GM21367 (cell line): ENCODE data around the gene LRWD1.
"Not testable (repeated sequence)": the region's sequence is repeated elsewhere in the genome, so short reads cannot be mapped to it uniquely, and the experiment has no call there.

Experiments used
- ATAC-seq: cut with Tn5 transposase; IDR thresholded peaks from one replicate; pipeline ENCODE4 v1.9.1; 2021; ENCODE audit not compliant: unreplicated experiment

LRWD1 gene

DNA sequence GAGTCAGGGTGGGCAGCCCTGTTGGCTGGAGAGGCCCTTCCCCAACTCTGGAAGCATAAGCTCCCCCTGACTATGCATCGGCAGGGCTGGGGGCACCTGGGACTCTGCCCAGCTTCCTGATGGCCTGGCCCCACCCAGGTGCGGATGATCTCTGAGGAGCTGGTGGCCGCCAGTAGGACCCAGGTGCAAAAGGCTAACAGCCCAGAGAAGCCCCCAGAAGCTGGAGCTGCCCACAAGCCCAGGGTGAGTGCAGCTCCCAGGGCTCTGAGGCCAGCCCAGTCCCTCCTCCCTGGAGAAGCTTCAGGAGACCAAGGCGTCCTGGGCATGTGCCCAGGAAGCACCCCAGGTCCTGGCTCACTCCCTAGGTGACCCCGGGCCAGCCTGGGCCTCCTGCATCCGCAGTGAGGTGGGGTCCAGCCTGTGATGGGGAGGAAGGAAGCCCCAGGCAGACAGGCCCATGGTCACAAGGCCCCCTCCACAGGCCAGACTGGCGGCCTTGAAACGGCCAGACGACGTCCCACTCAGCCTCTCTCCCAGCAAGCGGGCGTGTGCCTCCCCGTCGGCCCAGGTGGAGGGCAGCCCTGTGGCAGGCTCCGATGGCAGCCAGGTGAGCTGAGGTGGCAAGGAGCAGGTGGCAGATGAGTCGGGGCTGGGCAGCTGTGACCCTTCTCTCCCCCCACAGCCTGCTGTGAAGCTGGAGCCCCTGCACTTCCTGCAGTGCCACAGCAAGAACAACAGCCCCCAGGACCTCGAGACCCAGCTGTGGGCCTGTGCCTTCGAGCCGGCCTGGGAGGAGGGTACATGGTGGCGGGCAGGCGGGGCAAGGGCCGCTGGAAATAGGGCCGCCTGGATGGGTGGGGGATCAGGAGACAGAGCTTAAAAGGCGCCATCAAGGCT is 3.0 kb downstream of the LRWD1 start:
- ATAC-seq = no peak

- ATAC-seq = no peak
These were observed 3.9 kb downstream of the LRWD1 start for GRCh38 chr7:102468478-102469350.

DNA sequence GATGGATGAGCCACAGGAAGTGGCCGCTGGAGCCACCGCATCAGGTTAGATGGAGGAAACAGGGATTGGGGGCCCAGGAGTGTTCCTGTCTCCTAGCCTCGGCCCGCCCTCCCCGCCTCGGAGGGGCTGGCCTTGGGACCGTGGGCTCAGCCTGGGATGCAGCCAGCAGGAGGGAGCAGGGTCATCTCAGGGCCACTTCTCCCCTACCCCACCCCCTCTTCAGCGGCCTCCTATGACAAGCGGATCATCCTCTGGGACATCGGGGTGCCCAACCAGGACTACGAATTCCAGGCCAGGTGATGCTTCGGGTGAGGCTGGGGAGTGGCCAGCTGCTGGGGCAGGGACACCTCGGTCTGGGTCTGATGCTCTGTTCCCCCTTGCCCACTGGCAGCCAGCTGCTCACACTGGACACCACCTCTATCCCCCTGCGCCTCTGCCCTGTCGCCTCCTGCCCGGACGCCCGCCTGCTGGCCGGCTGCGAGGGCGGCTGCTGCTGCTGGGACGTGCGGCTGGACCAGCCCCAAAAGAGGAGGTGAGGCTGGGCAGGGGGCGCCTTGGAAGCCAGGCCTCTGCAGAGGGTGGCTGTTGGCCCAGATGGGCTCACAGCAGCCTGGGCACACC is 4.7 kb downstream of the LRWD1 start:
- no peak for ATAC-seq

DNA sequence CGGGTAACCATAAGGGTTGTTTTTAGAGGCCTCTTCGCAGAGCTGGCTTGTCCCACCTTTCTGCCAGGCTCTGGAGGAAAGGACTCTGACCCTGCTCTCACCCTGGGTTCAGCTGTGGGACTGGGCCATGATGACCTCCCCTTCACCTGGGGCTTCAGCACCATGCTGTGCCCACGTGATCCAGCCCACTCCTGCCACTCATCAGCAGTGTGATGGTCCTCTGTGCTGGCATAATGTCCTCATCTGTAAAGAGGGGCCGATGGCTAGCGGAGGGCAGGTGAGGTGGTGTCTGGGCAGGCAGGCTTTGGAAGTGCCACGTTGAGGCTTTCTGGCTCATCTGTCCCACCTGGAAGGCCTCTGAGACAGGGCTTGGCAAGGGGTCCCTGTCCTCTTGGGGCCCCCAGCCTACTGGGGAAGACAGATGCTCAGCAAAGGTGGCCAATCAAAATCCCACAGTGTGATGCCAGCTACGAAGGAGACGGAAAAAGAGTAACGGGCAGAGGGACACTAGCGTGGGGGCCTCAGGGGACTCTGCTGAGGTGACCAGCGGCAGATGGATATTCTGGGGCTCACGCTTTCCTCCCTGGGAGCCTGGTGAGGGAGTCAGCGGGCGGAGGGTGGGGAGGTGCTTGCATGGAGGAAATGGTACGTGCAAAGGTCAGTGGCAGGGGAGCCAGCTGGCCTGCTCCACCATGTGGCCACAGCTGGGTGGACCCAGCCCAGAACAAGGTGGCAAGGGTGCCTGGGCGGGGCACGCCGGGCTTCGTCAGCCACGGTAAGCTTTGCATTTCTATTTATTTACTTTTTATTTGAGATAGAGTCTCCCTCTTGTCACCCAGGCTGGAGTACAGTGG is 5.4 kb downstream of the LRWD1 start:
- no peak for ATAC-seq

GRCh38 chr7:102471791-102472125 is 7.0 kb downstream of the LRWD1 start:
- no peak for ATAC-seq

- no peak for ATAC-seq
These were observed 7.6 kb downstream of the LRWD1 start for GRCh38 chr7:102472126-102473041.

DNA sequence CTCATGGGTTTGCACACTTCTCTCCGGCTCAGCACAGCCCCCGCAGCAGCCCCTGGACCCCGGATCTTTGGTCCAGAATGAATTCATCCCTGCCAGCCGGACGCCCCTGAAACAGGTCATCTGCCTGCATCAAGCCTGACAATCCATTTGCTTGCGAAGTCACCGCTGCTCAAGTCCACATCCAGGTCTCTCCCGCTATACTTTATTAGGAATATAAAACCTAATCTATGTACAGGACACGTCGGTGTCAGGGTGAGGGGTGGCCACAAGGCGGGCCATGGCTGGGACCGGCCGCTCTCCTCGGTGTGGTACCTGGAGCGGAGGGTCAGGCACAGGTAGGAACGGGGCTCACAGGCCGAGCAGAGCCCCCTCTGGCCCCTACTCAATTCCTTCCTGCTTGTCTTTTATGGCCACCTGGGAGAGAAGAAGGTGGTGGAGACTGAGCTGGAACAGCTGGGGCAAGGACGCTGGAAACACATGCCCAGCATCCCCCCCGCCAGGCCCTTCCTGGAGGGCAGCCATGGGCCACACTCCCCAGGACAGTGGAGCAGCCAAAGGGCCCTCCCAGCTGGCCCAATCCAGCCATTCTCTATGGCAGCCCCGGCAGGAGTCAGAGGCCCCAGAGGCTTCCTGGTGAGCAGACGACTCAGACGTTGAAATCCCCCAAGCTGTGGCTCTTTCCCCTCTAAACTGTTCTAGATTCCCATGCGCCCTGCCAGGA is 8.6 kb downstream of the LRWD1 start:
- ATAC-seq = no peak

DNA sequence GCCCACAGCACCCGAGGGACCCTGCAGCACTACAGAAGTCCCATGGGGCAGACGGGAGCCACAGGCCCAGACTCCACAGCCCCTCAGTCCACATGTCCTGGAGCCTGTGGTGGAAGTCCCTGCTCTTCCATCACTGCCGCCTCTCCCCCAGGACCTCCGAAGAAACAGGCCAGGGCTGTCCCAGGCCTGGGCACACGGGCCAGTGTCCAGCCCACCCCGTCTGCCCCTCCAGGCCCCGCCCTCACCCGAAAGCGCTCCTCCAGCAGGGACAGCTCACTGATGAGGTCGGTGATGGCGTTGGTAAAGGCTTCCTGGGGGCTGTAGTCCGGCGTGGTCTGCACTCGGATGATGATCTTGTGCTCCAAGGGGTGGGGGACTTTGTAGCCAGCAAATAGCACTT is 9.3 kb downstream of the LRWD1 start:
- ATAC-seq = not testable (repeated sequence)

GRCh38 chr7:102474736-102475435 is 10.1 kb downstream of the LRWD1 start:
- not testable (repeated sequence) for ATAC-seq

DNA sequence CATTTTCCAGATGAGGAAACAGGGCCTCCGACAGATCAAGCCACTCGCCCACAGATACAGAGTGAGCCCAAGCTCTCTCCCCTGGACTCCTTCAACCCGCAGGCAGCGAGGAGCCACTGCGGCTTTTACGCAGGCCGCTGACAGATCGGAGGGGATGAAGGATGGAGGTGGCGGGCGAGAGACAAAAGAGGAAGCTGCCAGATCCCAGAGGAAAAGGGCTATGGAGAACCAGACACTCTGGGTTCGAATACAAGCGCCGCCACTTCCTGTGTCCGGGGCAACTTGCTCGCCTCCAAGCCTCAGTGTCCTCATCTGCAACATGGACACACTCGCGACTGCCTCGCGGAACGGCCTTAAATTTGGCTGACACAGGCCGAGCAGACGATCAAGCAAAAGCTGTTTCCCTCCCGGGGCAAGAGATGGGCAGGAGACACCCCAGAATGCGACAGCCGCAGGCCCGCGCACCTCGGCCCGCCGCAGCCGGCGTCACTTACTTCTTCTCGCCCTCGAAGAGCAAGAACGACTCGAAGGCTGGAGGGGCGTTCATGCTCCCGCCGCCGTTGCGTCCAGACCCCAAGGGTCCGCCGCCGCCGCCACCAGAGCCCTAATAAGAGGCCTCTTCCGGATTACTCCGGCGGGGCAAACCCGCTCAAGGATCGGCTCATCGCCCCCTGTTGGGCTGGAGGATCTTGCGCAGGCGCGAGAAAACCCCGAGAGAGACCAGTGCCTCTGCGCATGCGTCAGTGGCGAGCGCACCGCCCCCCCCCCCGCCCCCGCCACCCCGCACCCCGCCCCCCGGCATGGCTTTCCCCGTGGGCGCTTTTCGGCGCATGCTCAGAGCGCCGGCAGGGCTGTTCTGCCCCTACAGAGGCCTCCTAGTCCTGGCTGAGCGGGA is 13.8 kb downstream of the LRWD1 start, which contains the start of gene POLR2J:
POLR2J (minus strand) TSS at position 609 of the 895 bp plus-strand sequence; CDS start at position 547, 62 bp downstream.
- ATAC-seq = peak; percentile 80

- ATAC-seq = peak; percentile 29
These were observed 14.4 kb downstream of the LRWD1 start for GRCh38 chr7:102479209-102479584.

DNA sequence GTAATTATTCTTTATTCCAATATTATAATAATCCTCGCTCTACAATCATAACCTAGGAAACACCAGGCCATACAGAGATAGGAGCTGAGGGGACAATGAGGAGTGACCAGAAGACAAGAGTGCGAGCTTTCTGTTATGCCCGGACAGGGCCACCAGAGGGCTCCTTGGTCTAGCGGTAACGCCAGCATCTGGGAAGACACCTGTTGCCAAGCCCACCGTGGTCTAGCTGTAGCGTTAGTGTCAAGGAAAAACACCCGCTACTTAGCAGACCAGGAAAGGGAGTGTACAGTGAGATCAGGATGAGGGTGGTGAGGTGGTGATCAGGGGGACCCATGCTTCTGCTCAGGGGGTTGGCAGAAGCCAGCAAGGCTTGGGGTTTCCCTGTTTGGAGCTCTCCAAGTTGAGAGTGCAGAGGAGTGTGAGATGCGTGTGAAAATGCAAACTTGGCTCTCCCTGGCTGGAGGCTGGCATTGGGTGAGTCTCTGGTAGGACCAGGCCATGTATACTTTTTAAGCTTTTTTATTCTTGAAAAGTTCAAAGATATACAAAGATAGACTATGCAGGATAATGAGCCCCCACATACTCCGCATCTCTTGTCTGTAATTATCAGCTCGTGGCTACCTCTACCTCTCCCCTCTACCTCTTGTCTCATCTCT is 15.3 kb downstream of the LRWD1 start:
- ATAC-seq = not testable (repeated sequence)

GRCh38 chr7:102481962-102482361 is 17.2 kb downstream of the LRWD1 start:
- not testable (repeated sequence) for ATAC-seq

DNA sequence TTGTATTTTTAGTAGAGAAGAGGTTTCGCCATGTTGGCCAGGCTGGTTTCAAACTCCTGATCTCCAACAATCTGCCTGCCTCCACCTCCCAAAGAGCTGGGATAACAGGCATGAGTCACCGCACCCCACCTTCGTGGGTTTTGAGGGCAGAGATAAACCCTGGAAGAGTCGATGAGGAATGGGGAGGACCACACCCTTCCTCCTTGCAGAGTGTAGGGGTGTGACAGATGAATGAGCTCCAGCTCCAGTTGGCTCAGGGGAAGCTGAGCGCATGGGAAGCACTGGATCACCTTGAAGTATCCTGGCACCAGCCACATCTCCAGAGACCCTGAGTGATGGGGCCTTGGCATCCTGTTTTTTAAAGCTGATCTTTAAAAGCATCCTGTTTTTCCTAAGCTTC is 19.5 kb downstream of the LRWD1 start:
- not testable (repeated sequence) for ATAC-seq

- ATAC-seq = peak; percentile 45
These were observed 25.8 kb downstream of the LRWD1 start for GRCh38 chr7:102490529-102491075.

DNA sequence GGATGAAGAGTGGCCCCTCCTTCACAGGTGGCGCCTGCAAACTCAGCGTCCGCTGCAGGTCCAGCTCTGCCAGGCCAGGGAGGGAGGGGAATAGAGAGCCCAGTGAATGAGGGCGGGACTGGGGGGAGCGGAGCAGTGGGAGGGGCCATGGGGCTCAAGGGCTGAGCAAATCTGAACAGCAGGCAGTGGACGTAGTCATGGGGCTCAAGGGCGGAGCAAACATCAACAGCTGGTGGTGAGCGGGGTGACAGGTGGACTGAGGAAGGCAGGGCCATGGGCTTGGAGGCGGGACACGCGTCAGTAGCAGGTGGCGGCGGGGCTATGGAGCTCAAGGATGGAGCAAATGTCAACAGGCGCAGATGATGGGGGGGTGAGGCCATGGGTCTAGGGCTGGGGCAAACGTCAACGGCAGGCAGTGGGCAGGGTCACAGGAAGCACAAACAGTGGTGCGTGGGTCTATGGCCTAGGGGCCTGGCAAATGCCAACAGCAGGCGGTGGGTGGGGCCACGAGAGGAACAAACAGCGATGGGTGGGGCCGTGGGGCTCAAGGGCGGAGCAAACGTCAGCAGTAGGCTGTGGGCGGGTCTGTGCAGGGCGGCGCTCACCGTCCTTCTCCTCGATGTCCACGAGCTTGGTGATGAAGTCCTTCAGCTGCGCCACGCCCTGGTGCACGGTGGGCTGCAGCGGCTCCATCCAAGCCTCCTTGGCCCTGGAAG is 28.6 kb downstream of the LRWD1 start:
- peak; percentile 33 for ATAC-seq
